ENCODE data around the gene OSBPL5. TPM values are rescaled to one million over a fixed set of nuclear protein-coding genes. Genes with fewer than 3 reads are reported as not detected.

The OSBPL5 gene
- total and polyA plus RNA-seq, 11 donors, result 10.1 to 27.7 (median 16.4) TPM

GRCh38 chr11:3137486-3138177, 27.5 kb downstream of the OSBPL5 start:
- peak in 3 of 5 donors; percentile 24 to 38 (median 33) for DNase-seq
- intact Hi-C loops (cut with DNase I), result no loop called here
- H3K27ac ChIP-seq, result peak overlapping the region in 2 of 12 donors; percentile 5 to 18

GRCh38 chr11:3136546-3137455, 28.3 kb downstream of the OSBPL5 start:
- Histone ChIP-seq H3K27ac (peak overlapping the region in 6 of 12 donors; percentile 5 to 46 (median 30)), H3K4me3 (no peak overlapping the region), H3K9me3 (no peaks in the 10 kb centered on the region), H3K36me3 (no peaks in the 10 kb centered on the region), H3K27me3 (no peaks in the 10 kb centered on the region), H3K4me1 (peaks cover 0 to 59% (median 28%) of the 10 kb centered on the region in 12 donors)
- peak in 2 of 4 donors; percentile 3 for ATAC-seq
- intact Hi-C loops (cut with DNase I), result no loop called here
- no peak for TF ChIP-seq CTCF (IDR thresholded peaks at IDR 0.05)
- no peak for TF ChIP-seq POLR2A (IDR thresholded peaks at IDR 0.05)
- DNase-seq, result peak in 2 of 5 donors; percentile 7 to 63
- 88 to 93% (median 90%) methylated on average over 13 of the region's 13 CpGs for WGBS, 4 donors

More at GRCh38 chr11:3137486-3138177, 27.5 kb downstream of the OSBPL5 start:
- no peak overlapping the region for H3K4me3 ChIP-seq
- H3K36me3 ChIP-seq, result no peaks in the 10 kb centered on the region
- no peak for ATAC-seq
- H3K4me1 ChIP-seq, result peaks cover 0 to 59% (median 28%) of the 10 kb centered on the region in 12 donors
- no peaks in the 10 kb centered on the region for H3K9me3 ChIP-seq
- WGBS, 4 donors, result 78 to 87% (median 83%) methylated on average over 15 to 17 of the region's 17 CpGs
- no peak for TF ChIP-seq CTCF (IDR thresholded peaks at IDR 0.05)
- TF ChIP-seq POLR2A (IDR thresholded peaks at IDR 0.05), result no peak
- no peaks in the 10 kb centered on the region for H3K27me3 ChIP-seq

GRCh38 chr11:3135481-3136440, 29.3 kb downstream of the OSBPL5 start:
- TF ChIP-seq CTCF (IDR thresholded peaks at IDR 0.05) (peak in 1 of 12 donors; percentile 11), POLR2A (IDR thresholded peaks at IDR 0.05) (no peak)
- DNase-seq, result peak in 4 of 5 donors; percentile 35 to 66 (median 43)
- Histone ChIP-seq H3K27ac (peak overlapping the region in 8 of 12 donors; percentile 9 to 59 (median 26)), H3K36me3 (no peaks in the 10 kb centered on the region), H3K9me3 (no peaks in the 10 kb centered on the region), H3K27me3 (no peaks in the 10 kb centered on the region), H3K4me1 (peaks cover 0 to 59% (median 28%) of the 10 kb centered on the region in 12 donors), H3K4me3 (no peak overlapping the region)
- intact Hi-C loops (cut with DNase I), result no loop called here
- peak in 3 of 4 donors; percentile 41 to 52 (median 51) for ATAC-seq
- WGBS, 4 donors, result 64 to 80% (median 66%) methylated on average over 9 to 15 of the region's 15 CpGs

Data from heart left ventricle (tissue), 16 donors.